ENCODE measurements around the gene PTDSS2. TPM values are rescaled to one million over a fixed set of nuclear protein-coding genes. Genes with fewer than 3 reads are reported as not detected.

Gene PTDSS2
- total and polyA plus RNA-seq, 2 of the 13 experiments (the other 11 are each of a cell fraction or from before 2014, with no cell fraction given): 21.7 to 26.4 TPM

DNA sequence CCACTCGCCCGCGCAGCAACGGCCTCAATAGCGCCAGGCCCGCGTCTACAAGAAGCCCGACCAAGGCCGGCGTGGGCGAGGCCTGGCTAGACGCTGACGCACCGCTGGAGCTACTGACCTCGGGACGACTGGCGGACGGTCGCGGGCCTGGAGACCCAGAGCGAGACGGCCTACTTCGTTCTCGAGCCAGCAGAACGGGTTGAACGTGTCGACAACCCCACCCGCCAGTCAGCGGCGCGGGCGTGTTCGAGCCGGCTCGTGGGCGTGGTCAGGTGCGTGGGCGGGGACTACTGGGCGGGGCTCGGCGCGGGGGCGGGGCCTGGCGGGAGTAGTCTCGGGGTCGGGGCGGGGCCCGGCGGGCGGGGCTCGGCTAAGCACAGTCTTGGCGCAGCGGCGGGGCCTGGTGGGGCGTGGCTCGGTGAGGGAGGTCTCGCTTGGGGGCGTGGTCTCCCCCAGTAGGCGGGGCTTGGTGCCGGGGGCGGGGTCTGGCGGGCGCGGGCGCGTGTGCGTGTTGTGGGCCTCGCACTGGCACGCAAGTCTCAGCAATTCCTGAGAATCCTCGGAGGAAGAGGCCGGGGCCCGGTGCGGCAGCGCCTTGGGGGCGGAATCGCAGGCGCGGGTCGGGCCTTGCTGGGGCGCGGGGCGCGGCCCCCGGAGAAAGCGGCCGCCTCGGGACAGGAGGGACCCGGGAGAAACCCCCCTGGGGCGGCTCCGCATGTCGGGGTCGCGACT is 57.1 kb downstream of the PTDSS2 start, which contains the start of gene RNH1:
TSS of gene RNH1 (minus strand) at position 248 of the 732 bp plus-strand sequence. CDS start 5,080 bp downstream, outside the sequence.
- FAIRE-seq (no peak), DNase-seq (ENCODE audit: low spot score) (peak; percentile 70), ATAC-seq (peak; percentile 69)
- peaks cover 28% of the 10 kb centered on the region for H3K79me2 ChIP-seq (ENCODE audit: insufficient read depth, low read length)
- TSS peak; percentile 42 for BruUV-seq (replicated peaks)
- ChIA-PET POLR2A (interaction anchor here (0.6 to 2.1 kb wide), 22 partner anchors 9 to 302 kb away, joined by 3 to 13 read pairs (median 4); partner anchors contain the start of genes BET1L, HRAS, PTDSS2 and RIC8A), CTCF (ENCODE audit: low intra/inter-chr PET ratio, low total read pairs) (interaction anchor here (2.9 kb wide), 1 partner anchor 11 kb away, joined by 11 read pairs; no protein-coding TSS in a partner anchor)
- H3K9me3 ChIP-seq (ENCODE audit: low read length): no peaks in the 10 kb centered on the region
- H2AFZ ChIP-seq (ENCODE audit: low read length): no peak within 1 kb of the TSS
- H3K4me2 ChIP-seq (ENCODE audit: low read depth, low read length): peak within 1 kb of the TSS; percentile 96
- peaks cover 4 to 16% of the 10 kb centered on the region in 2 experiments; a peak in 4 of 5 replicates for H3K36me3 ChIP-seq (replicated peaks in 1 of 2; ENCODE audit: control insufficient read depth in 1 of 2, insufficient read depth in 2 of 2, low read length in 2 of 2)
- in situ Hi-C loops (cut with HindIII; ENCODE audit: extremely low pct_ligation_motif_present, low pct_unique_long_range_greater_than_20kb): no loop called here
- H3K27ac ChIP-seq (ENCODE audit: extremely low read length, insufficient read depth, low read length): peak within 1 kb of the TSS; percentile 98
- no peaks in the 10 kb centered on the region for H3K27me3 ChIP-seq (ENCODE audit: control insufficient read depth in 1 of 2, insufficient read depth in 2 of 2, low read length in 2 of 2)
- peaks cover 21% of the 10 kb centered on the region for H3K4me1 ChIP-seq (ENCODE audit: insufficient read depth, low read length)
- H4K20me1 ChIP-seq (ENCODE audit: insufficient read depth, low read length): no peaks in the 10 kb centered on the region
- H3K9ac ChIP-seq (ENCODE audit: insufficient read depth, low read depth, low read length): peak within 1 kb of the TSS; percentile 97
- 68% methylated on average over 27 of the region's 93 CpGs for WGBS (ENCODE audit: low lambda C conversion rate)
- peak within 1 kb of the TSS; percentile 70 to 99 (median 96) for H3K4me3 ChIP-seq (replicated peaks in 1 of 3; ENCODE audit: insufficient read depth in 1 of 3, low read depth in 2 of 3, low read length in 3 of 3)
- intact Hi-C loops (cut with micrococcal nuclease; ENCODE audit: unreplicated experiment): loop anchor here (1.0 kb wide), 1 partner anchor 8 kb away; no protein-coding TSS in a partner anchor
- TF ChIP-seq JARID2 (CRISPR knock-in tag; IDR thresholded peaks at IDR 0.05; ENCODE audit: insufficient replicate concordance) (no peak), ZNF720 (CRISPR knock-in tag; IDR thresholded peaks at IDR 0.05) (no peak), CHD2 (IDR thresholded peaks at IDR 0.05; ENCODE audit: low read depth, low read length) (no peak), MAFF (IDR thresholded peaks at IDR 0.05; ENCODE audit: low read depth, low read length) (no peak), RARA (CRISPR knock-in tag; IDR thresholded peaks at IDR 0.05) (no peak), ZNF282 (IDR thresholded peaks at IDR 0.05; ENCODE audit: partially characterized antibody) (no peak), STAG1 (CRISPR knock-in tag; IDR thresholded peaks at IDR 0.05) (no peak), RFX1 (IDR thresholded peaks at IDR 0.05) (no peak), ZNF343 (CRISPR knock-in tag; IDR thresholded peaks at IDR 0.05) (no peak), PRPF4 (IDR thresholded peaks at IDR 0.05; ENCODE audit: low read depth, low read length, poor library complexity, severe bottlenecking) (no peak), ZNF274 (CRISPR knock-in tag; IDR thresholded peaks at IDR 0.05) (no peak), CREM (IDR thresholded peaks at IDR 0.05) (no peak), CREM (CRISPR knock-in tag; IDR thresholded peaks at IDR 0.05) (no peak), KAT2B (IDR thresholded peaks at IDR 0.05; ENCODE audit: borderline replicate concordance, low read depth, low read length) (no peak), ZNF780A (CRISPR knock-in tag; IDR thresholded peaks at IDR 0.05) (0 out of 2 replicates have a peak, but pooled peaks have one; percentile 30)
- TF ChIP-seq, protein P1, sequence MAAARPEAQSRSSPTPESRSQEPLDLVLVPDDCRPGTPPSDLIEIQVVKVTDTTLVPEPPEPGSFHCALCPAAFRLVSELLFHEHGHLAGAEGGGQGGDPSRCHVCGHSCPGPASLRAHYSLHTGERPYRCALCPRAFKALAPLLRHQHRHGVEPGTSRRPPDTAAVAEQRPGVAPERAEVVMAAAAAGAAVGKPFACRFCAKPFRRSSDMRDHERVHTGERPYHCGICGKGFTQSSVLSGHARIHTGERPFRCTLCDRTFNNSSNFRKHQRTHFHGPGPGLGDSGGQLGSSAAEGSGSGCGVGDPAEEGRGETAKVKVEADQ (CRISPR knock-in tag; IDR thresholded peaks at IDR 0.05; ENCODE audit: borderline replicate concordance): no peak
- TF ChIP-seq, protein P2, sequence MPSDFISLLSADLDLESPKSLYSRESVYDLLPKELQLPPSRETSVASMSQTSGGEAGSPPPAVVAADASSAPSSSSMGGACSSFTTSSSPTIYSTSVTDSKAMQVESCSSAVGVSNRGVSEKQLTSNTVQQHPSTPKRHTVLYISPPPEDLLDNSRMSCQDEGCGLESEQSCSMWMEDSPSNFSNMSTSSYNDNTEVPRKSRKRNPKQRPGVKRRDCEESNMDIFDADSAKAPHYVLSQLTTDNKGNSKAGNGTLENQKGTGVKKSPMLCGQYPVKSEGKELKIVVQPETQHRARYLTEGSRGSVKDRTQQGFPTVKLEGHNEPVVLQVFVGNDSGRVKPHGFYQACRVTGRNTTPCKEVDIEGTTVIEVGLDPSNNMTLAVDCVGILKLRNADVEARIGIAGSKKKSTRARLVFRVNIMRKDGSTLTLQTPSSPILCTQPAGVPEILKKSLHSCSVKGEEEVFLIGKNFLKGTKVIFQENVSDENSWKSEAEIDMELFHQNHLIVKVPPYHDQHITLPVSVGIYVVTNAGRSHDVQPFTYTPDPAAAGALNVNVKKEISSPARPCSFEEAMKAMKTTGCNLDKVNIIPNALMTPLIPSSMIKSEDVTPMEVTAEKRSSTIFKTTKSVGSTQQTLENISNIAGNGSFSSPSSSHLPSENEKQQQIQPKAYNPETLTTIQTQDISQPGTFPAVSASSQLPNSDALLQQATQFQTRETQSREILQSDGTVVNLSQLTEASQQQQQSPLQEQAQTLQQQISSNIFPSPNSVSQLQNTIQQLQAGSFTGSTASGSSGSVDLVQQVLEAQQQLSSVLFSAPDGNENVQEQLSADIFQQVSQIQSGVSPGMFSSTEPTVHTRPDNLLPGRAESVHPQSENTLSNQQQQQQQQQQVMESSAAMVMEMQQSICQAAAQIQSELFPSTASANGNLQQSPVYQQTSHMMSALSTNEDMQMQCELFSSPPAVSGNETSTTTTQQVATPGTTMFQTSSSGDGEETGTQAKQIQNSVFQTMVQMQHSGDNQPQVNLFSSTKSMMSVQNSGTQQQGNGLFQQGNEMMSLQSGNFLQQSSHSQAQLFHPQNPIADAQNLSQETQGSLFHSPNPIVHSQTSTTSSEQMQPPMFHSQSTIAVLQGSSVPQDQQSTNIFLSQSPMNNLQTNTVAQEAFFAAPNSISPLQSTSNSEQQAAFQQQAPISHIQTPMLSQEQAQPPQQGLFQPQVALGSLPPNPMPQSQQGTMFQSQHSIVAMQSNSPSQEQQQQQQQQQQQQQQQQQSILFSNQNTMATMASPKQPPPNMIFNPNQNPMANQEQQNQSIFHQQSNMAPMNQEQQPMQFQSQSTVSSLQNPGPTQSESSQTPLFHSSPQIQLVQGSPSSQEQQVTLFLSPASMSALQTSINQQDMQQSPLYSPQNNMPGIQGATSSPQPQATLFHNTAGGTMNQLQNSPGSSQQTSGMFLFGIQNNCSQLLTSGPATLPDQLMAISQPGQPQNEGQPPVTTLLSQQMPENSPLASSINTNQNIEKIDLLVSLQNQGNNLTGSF (CRISPR knock-in tag; IDR thresholded peaks at IDR 0.05): no peak
- TF ChIP-seq, protein P3, sequence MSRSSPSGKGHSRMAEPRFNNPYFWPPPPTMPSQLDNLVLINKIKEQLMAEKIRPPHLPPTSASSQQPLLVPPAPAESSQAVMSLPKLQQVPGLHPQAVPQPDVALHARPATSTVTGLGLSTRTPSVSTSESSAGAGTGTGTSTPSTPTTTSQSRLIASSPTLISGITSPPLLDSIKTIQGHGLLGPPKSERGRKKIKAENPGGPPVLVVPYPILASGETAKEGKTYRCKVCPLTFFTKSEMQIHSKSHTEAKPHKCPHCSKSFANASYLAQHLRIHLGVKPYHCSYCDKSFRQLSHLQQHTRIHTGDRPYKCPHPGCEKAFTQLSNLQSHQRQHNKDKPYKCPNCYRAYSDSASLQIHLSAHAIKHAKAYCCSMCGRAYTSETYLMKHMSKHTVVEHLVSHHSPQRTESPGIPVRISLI (CRISPR knock-in tag; IDR thresholded peaks at IDR 0.05; ENCODE audit: borderline replicate concordance): 0 out of 2 replicates have a peak, but pooled peaks have one; percentile 6
